AML-193 (cell line): Measurements from ENCODE around the gene COA6.
A peak's percentile ranks its signal among the peaks of the same experiment; 100 is the strongest.
"Not testable (repeated sequence)": the region's sequence is repeated elsewhere in the genome, so short reads cannot be mapped to it uniquely, and the experiment has no call there.

Source experiments
- DNase-seq, 2 experiments: peaks; one replicate each; lab custom pipeline; 2025; lab: John Stamatoyannopoulos, UW

COA6 gene

GRCh38 chr1:234369784-234370183, 3.5 kb upstream of the COA6 start:
- peak; percentile 35 to 41 for DNase-seq

- DNase-seq, result no peak
Measured at GRCh38 chr1:234371414-234371813, 1.8 kb upstream of the COA6 start.

GRCh38 chr1:234372011-234372757, 1.1 kb upstream of the COA6 start:
- DNase-seq, result no peak

- DNase-seq, result no peak
Measured at GRCh38 chr1:234373959-234374254, 651 bp downstream of the COA6 start.

GRCh38 chr1:234375672-234376071, 2.4 kb downstream of the COA6 start:
- no peak for DNase-seq

- not testable (repeated sequence) for DNase-seq
Measured at GRCh38 chr1:234379591-234380109, 6.4 kb downstream of the COA6 start.

GRCh38 chr1:234381699-234382555, 8.7 kb downstream of the COA6 start:
- DNase-seq, result no peak

GRCh38 chr1:234386122-234386521, 12.9 kb downstream of the COA6 start:
- DNase-seq, result no peak

- DNase-seq, result no peak
Measured at GRCh38 chr1:234388094-234388493, 14.8 kb downstream of the COA6 start.

- DNase-seq, result no peak
Measured at GRCh38 chr1:234393190-234393589, 19.9 kb downstream of the COA6 start.

GRCh38 chr1:234395297-234395696, 22.0 kb downstream of the COA6 start:
- no peak for DNase-seq

- no peak for DNase-seq
Measured at GRCh38 chr1:234396092-234396491, 22.8 kb downstream of the COA6 start.

- no peak for DNase-seq
Measured at GRCh38 chr1:234396871-234397270, 23.6 kb downstream of the COA6 start.

- DNase-seq, result no peak
Measured at GRCh38 chr1:234397732-234398131, 24.5 kb downstream of the COA6 start.

GRCh38 chr1:234398849-234399381, 25.7 kb downstream of the COA6 start:
- DNase-seq, result peak; percentile 62 to 66

GRCh38 chr1:234399515-234399914, 26.3 kb downstream of the COA6 start:
- DNase-seq, result not testable (repeated sequence)

GRCh38 chr1:234400773-234401172, 27.5 kb downstream of the COA6 start:
- no peak for DNase-seq

- DNase-seq, result no peak
Measured at GRCh38 chr1:234401658-234402057, 28.4 kb downstream of the COA6 start.

- no peak for DNase-seq
Measured at GRCh38 chr1:234402939-234403338, 29.7 kb downstream of the COA6 start.

- no peak for DNase-seq
Measured at GRCh38 chr1:234405676-234406075, 32.4 kb downstream of the COA6 start.

GRCh38 chr1:234406871-234407270, 33.6 kb downstream of the COA6 start:
- DNase-seq, result no peak

- no peak for DNase-seq
Measured at GRCh38 chr1:234408757-234409156, 35.5 kb downstream of the COA6 start.

- DNase-seq, result no peak
Measured at GRCh38 chr1:234409328-234409727, 36.1 kb downstream of the COA6 start.
